HFFc6 (cell line): Measurements from ENCODE around the gene GNA14. TPM values are rescaled to one million over a fixed set of nuclear protein-coding genes. Genes with fewer than 3 reads are reported as not detected.

Experiments used
- DNase-seq: peaks from one replicate; pipeline ENCODE4 v3.0.0-alpha.2; 2018
- H3K27ac Mint-ChIP-seq: 2 replicates; pipeline ENCODE4 v1.8.0; 2020; ENCODE audit warnings: mild to moderate bottlenecking, mixed read lengths
- H3K27me3 Mint-ChIP-seq: 2 replicates; pipeline ENCODE4 v1.8.0; 2021; ENCODE audit warnings: mild to moderate bottlenecking, moderate library complexity, mixed read lengths; ENCODE audit not compliant: insufficient read depth
- H3K36me3 Mint-ChIP-seq: 2 replicates; pipeline ENCODE4 v1.8.0; 2021; ENCODE audit warnings: low read depth, mixed read lengths
- H3K4me1 Mint-ChIP-seq: 2 replicates; pipeline ENCODE4 v1.8.0; 2020; ENCODE audit warnings: low read depth, mixed read lengths
- H3K4me3 Mint-ChIP-seq: 2 replicates; pipeline ENCODE4 v1.8.0; 2020; ENCODE audit warnings: mild to moderate bottlenecking, moderate library complexity, mixed read lengths
- H3K9me3 Mint-ChIP-seq: 2 replicates; pipeline ENCODE4 v1.8.0; 2020; ENCODE audit warnings: mild to moderate bottlenecking, mixed read lengths
- CTCF ChIP-seq: fragments of 200-600 bp; sonication (generic); IDR thresholded peaks from 2 replicates; pipeline ENCODE4 v1.5.0; 2021; ENCODE audit warnings: antibody characterized with exemption, mild to moderate bottlenecking
- total RNA-seq, 6 experiments: library from RNA; stranded (reverse); fragmentation: NEBNext Ultra II Directional; extraction: Animal tissue kit (Norgen Biotek cat#: 25700); gene quantifications; 2 replicates in 1 of 6; 3 replicates in 5 of 6; pipeline ENCODE4 v1.2.3, GENCODE V29; 2021

Gene GNA14
- total RNA-seq, 6 experiments from 2014 or later = not detected

GRCh38 chr9:77575785-77576184 is 72.3 kb downstream of the GNA14 start:
- H3K4me1 Mint-ChIP-seq = no peaks in the 10 kb centered on the region
- peaks cover 4% of the 10 kb centered on the region for H3K27me3 Mint-ChIP-seq
- TF ChIP-seq CTCF = no peak
- H3K27ac Mint-ChIP-seq = no peak overlapping the region
- no peak for DNase-seq
- H3K36me3 Mint-ChIP-seq = no peaks in the 10 kb centered on the region
- H3K9me3 Mint-ChIP-seq = no peaks in the 10 kb centered on the region
- no peak overlapping the region for H3K4me3 Mint-ChIP-seq

DNA sequence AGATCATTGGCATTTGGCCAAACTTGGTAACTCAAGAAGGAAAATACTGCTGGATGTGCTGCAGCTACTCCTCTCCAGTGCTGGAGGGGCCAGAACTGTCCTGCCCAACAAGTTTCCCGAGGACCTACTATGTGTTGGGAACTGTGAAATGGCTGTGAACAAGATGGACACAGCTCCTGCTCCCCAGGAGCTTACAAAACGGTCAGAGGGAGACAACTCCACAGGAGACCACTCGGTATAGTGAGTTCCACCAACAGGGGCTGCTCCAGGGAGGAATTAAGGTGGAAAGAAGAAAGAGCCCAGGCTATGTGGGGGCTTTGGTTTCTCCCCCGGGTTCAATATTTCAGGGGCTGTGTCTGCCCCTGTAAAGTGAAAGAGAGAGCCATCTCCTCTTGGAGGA is 78.8 kb downstream of the GNA14 start:
- Mint-ChIP-seq H3K27me3 (peaks cover 7% of the 10 kb centered on the region), H3K4me1 (no peaks in the 10 kb centered on the region), H3K9me3 (no peaks in the 10 kb centered on the region), H3K4me3 (no peak overlapping the region), H3K36me3 (no peaks in the 10 kb centered on the region), H3K27ac (no peak overlapping the region)
- no peak for TF ChIP-seq CTCF
- DNase-seq = no peak

DNA sequence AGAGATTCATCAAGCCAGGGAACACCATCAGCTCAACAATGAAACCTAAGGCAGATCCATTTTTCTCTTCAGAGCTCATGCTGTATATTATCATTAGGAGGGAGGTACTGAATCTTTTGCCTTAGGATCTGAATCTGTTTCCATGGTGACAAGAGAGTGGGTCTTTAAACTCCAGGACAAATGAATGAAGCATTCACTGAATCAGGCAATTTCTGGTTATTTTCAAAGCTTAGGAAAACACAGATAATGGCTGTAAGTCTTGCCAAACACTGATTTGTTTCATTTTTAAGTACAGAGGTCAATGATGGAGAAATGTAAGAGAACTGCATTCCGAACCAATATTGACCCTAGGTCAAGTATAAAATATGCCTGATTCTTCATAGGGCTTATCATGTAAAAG is 84.9 kb downstream of the GNA14 start:
- Mint-ChIP-seq H3K27ac (no peak overlapping the region), H3K27me3 (no peaks in the 10 kb centered on the region; the same call in 1 of the 2 replicates), H3K9me3 (no peaks in the 10 kb centered on the region), H3K36me3 (no peaks in the 10 kb centered on the region), H3K4me1 (no peaks in the 10 kb centered on the region), H3K4me3 (no peak overlapping the region)
- TF ChIP-seq CTCF = no peak
- no peak for DNase-seq

DNA sequence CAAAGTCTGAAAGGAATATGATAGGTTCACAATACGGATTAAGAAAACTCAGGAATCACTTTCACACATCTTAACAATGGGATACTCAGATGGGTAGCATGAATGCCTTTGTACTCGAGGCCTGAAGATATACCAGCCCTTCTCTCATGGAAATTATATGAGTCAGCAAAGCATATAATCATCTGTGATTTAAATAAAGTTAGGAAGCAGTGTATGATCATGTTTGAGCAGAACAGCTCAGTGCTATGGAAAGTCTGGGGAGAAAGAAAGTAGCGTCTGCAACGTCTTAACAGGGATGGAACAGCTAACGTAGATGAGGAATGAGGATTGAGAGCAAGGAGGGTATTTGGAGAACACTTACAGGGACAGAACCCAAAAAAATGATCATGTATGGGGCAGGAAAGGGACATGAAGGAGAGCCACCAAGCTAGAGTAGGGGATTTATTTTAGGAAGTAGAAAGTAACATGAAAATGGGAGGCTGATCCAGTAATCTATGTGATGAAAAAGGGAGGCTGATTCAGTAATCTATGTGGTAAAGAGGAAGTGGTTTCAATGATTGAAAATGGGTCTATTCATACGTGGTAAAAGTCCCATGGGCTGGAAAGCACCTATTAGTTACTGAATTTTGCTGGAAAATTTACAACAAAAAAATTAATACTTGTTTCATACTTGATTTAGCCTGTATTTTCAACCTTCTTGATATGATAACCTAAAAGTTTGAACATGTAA is 85.9 kb downstream of the GNA14 start:
- Mint-ChIP-seq H3K27ac (no peak overlapping the region), H3K36me3 (no peaks in the 10 kb centered on the region), H3K27me3 (no peaks in the 10 kb centered on the region; the same call in 1 of the 2 replicates), H3K4me1 (no peaks in the 10 kb centered on the region), H3K4me3 (no peak overlapping the region), H3K9me3 (no peaks in the 10 kb centered on the region)
- no peak for TF ChIP-seq CTCF
- no peak for DNase-seq

DNA sequence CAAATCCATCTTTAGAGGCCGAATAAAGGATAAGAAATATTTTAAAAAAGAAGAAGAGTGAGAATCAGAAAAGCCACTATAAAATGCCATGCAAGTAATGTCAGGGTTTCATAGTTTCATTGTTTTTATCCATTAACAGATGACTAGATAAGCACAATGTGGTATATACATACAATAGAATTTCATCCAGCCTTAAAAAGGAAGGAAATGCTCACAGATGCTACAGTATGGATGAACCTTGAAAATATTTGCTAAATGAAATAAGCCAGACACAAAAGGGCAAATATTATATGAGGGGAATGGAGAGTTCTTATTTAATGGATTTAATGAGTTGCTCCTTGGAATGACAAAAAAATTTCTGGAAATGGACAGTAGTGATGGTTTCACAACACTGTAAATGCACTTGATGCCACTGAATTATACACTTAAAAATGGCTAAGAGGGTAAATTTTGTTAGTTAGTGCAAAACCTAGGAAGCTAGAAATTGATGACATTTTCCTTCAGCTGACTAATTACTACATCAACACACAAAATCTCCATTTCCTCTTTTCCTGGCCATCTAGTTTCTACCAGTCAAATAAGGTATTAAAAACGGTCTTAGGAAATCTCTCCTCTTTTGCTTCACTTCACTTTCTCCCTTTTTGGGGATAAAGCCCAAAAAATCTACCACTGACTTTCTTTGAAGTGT is 86.6 kb downstream of the GNA14 start:
- no peak overlapping the region for H3K27ac Mint-ChIP-seq
- DNase-seq = no peak
- H3K4me3 Mint-ChIP-seq = no peak overlapping the region
- H3K4me1 Mint-ChIP-seq = no peaks in the 10 kb centered on the region
- H3K36me3 Mint-ChIP-seq = no peaks in the 10 kb centered on the region
- no peaks in the 10 kb centered on the region for H3K9me3 Mint-ChIP-seq
- no peak for TF ChIP-seq CTCF
- H3K27me3 Mint-ChIP-seq = no peaks in the 10 kb centered on the region; the same call in 1 of the 2 replicates
